ENCODE measurements around the gene NENF.

Gene NENF

DNA sequence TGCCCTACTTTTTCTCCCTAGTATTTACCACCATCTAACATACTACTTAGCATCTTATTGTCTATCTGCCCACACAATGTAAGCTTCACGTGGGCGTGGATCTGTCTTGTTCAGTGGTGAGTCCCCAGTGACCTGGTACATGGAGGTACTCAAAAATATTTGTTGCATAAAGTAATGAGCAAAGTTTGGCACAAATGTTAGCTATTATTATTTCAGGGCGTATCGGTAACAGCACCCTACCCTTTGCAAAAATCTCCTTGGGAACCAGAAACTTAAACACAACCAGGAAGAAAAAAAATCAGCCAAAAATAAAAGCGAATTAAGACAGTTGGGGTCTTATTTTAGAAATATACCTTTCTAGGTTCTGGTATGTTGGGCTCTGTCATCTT, 454 bp upstream of the NENF start:
- DNase-seq: no peak

GRCh38 chr1:212433577-212434462, 1.1 kb downstream of the NENF start:
- no peak for DNase-seq

- DNase-seq: no peak
Observed at GRCh38 chr1:212434992-212435391, 2.3 kb downstream of the NENF start.

DNA sequence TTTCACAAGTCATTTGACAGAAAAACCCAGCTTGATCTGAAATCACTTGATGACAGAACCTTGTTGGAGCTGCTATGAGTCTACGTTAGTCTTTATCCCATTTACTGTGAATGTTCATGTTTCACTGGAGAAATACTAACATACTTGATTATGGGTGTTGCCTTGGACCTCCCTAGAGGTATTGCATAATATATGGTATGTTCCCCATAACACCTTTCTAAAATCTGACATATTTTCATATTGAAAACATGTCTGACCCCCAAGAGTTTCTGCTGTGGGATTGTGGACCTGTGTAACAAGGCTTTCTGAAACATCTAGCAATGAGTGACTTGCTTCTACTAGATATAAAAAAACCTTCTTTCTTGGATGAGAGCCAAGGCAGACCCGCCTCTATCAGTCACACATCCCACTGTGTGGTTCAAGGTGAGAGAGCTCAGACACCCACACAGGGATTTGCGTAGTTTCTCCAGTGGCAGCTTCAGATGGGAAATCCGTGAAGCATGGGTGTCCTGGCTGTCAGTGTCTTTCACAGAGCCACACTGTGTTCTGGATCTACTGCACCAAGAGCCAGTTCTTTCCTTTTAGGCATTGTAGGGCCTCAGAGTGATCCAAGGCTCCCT, 4.6 kb downstream of the NENF start:
- no peak for DNase-seq

DNA sequence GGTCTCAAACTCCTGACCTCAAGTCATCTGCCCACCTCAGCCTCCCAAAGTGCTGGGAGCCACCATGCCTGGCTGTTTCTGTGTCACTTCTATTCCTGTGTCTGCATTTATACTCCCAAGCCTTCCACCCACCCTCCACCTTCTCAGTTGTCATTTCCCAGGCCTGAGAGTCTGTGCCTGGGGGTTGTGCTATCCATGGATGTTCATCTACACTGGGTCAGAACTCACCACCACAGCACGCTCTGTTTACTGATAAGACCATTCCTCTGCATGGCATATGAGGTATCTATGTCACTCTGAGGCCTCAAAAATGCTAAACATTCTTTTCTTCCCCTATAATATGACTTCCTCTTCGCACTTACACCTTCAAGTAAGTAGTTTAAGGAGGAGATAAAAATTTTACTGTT, 6.1 kb downstream of the NENF start:
- DNase-seq: no peak

- no peak for DNase-seq
Observed at GRCh38 chr1:212440419-212440818, 7.7 kb downstream of the NENF start.

DNA sequence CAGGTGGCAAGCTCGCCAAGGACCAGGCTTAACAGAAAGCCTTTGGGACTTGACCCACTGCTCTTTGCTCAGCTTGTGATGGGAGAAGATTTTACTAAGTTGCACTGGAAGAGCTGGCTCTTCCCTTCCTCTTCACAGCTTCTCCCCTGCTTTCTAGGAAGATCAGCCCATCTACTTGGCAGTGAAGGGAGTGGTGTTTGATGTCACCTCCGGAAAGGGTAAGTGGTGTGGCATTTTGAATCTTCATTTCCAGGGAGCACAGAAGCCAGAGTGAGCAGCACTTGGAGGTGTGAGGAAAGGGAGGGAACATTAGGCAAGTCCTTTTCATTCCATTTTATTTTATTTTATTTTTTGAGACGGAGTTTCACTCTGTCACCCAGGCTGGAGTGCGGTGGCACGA, 9.7 kb downstream of the NENF start:
- DNase-seq: no peak

DNA sequence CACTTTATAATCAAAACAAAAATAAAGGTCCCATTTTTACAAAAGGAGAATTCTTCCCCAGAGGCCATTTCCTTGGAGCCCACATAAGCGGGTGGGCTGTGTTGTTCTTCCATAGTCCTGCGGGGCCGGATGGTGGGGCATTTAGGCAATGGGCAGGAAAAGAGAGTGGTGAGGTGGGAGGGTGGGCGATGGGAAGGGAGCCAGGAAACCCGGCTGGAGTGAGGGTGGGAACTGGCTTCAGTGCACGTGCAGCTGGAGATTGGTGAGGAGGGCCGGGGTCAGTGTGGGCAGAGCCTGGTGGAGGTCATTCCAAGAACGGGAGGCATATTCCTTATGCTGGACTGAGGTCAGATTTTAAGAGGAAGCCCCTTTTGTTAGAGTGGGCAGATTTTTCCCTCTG, 13.6 kb downstream of the NENF start:
- DNase-seq: no peak

- DNase-seq: no peak
Observed at GRCh38 chr1:212447478-212447877, 14.8 kb downstream of the NENF start.

- peak; percentile 7 for DNase-seq
Observed at GRCh38 chr1:212450331-212450881, 17.7 kb downstream of the NENF start.

DNA sequence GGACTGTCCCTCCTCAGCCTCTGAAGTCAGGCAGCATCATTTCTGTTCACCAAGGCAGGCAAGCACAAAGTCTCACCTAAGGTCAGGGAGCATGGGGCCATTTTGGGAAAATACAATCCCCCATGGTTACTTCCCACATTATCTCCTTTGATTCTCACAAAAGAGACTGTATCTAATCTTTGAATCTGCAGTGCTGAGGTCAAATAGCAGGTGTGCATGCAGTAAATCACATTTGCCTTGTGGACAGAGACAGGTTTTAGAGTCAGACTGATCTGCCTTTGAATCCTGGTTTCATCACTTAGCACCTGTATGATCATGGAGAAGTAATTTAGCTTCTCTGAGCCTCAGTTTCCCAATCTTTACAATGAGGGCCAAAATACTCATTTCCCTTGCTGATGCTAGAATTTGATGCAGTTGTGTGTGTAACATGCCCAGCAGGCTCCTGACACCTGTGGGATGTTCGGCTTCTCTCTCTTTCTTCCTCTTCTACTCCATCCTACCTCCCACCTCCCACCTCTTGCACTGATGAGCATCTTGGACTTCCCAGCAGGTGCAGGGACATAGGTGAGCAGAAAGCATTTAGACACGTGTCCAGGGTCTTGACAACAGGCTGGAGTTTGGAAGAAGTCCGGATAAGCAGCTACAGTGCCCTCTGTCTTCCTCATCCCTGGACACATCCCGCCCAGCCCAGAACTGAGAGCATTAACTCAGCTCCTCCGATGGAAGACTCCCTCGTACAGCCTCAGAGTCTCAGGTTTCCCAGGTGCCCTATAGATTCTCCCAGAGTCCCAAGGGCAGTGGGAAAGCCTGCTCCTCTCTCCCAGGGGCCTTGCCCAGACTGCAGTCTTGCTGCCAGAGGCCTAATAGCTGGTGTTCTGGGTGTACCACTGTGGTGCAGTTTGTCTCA, 18.9 kb downstream of the NENF start:
- peak; percentile 8 for DNase-seq

DNA sequence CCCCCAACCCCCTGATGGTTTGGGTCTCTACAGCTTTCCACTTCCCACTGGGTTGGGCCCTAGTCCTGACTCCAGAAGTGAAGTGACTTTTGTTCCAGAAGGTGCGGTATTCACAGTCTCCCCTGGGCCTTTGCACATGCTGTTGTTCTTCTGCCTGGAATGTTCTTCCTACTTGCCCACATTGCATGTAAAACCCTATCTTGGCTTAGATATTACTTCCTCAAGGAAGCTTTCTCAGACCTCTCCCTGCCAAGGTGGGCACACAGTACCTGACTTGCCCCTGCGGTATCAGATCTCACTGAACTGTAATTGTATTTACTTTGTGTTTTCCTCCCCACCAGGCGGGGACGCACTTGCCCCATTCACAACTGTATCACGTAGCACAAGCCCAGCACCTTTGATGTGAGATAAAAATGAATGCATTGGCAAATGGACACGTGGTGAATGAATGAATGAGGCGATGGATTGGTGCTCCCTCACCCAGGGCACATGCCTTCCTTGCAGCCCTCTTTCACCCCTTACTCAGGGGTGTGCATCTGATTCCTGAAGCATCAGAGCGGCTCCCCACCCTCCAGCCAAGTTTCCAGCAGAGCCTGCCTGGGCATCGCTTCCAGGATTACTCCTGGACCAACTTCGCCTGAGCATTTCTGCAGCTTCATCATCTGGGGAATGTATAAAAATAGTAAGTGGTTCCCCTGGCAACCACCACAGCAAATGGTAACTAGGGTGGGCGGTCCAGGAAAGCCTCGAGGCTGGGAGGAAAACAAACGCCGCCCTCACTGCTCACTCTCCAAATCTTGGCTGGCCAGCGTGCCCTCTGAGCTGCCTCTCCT, 19.8 kb downstream of the NENF start:
- no peak for DNase-seq

DNA sequence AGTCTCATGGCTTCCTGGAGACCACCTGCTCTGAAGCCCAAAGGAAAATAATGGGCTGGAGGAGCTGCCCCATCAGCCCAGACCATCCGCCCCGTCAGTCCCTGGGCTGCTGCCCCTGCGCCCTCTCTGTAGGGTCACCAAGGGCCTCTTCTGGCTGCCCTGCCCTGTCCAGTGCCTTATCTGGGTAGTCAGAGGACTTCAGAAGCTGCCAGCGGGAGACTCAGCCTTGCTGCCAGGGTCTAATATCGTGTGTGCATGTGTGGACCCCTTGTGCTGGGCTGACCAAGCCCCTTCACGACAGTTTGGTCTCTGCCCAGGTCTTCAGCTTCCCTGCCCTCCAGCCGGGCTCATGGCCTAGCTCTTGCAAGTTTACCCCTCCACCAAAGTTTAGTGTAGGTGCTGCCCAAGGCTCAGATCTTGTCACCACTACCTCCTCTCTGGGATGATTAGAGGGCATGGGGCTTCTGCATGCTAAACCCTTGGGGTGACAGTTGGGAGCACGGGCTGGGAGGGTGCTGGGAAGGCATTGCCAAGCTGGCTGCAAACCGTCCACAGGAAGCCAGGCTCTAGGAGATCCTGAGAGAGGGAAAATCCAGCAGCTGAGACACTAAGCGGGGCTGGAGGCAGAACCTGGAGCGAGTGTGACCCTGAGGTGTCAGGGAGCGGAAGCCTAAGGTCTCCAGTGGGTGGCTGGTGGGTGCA, 20.6 kb downstream of the NENF start:
- peak; percentile 3 for DNase-seq

GRCh38 chr1:212454741-212455140, 22.0 kb downstream of the NENF start:
- DNase-seq: no peak

- no peak for DNase-seq
Observed at GRCh38 chr1:212455401-212455800, 22.7 kb downstream of the NENF start.

GRCh38 chr1:212455803-212456528, 23.2 kb downstream of the NENF start:
- DNase-seq: peak; percentile 84

DNA sequence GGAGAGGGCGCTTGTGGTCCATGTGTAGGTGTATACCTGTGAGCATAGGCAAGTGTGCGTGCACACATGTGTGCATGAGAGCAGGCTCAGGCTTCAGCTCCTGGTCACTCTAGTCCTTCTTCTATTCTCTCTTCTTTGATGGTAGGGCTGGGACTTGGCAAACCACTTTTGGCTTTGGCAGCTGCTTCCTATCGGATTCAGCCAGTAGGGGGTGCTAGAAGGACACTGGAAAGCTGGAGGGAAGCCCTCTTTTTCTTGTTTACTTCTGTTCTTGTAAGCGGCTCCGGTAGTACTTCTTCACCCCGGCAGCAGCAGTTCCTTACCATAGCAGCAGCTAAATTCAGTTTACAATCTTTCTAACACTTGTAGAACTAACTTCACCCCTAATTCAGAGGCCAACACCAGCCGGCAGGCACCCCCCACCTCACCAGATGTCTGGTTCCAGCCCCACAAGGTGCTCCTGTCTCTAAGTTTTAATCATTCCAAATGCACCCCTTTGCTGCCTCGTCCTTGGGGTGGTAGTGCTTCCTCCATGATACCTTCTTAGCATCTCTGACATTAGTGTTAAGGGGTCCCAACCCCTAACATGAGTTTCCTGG, 25.1 kb downstream of the NENF start:
- peak; percentile 36 for DNase-seq

DNA sequence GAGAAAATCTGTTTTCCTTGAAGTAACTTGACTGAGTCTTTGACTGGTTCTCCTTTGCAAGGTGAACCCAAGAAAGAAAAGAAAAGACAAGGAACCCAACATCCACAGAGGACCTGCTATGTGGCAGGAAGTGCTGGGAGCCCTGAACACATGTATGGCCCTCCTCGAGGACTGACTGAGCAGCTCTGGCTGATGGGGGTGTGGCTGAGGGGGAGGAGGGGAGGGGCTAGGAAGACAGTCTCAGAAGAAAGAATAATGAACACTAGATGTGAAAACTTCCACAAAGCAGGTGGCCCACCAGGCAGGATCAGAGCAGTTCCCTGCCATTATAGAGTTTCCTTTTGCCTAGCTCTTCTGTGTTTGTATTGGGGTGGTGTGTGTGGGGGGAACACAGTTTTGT, 26.1 kb downstream of the NENF start:
- DNase-seq: no peak

DNA sequence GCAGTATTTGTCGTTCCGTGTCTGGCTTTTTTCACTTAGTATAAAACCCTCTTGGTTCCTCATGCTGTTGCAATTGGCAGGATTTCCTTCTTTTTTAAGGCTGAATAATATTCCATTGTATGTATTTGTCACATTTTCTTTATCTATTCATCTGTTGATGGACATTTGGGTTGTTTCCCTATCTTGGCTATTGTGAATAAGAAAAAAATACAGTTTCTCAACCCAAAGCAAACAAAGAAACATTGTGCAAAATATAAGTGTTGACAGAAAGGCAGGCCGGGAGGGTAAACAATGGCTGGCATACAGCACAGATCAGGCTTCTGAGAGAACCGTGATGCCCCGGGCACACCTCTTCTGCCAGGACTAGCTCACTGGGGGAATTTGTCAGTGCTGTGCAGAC, 26.9 kb downstream of the NENF start:
- no peak for DNase-seq

- DNase-seq: no peak
Observed at GRCh38 chr1:212460376-212460775, 27.7 kb downstream of the NENF start.
